HepG2 (cell line): ENCODE measurements around the gene DPY19L1. TPM values are rescaled to one million over a fixed set of nuclear protein-coding genes. Genes with fewer than 3 reads are reported as not detected.
A peak's percentile ranks its signal among the peaks of the same experiment; 100 is the strongest.

Source experiments
- ATAC-seq: fragments of 200-7000 bp; cut with Tn5 transposase; 3 replicates; pipeline ENCODE4 v1.9.1; 2020; ENCODE audit warnings: mild to moderate bottlenecking, moderate library complexity
- BruUV-seq: library from RNA; stranded (reverse); fragments of 400-500 nt; replicated peaks from 2 replicates; lab custom pipeline; 2021; lab: Mats Ljungman, UMichigan
- CTCF ChIA-PET: fragments of 300-600 bp; formaldehyde crosslinking; extraction: SDS; loops from one replicate; lab custom pipeline; 2021; ENCODE audit warnings: low total read pairs, inconsistent platforms, low intra/inter-chr PET ratio; lab: Yijun Ruan, JAX
- POLR2A ChIA-PET: fragments of 350-600 bp; sonication (Branson Sonifier 250); formaldehyde crosslinking; loops from one replicate; lab custom pipeline; 2020; ENCODE audit warnings: antibody characterized with exemption, inconsistent platforms; lab: Yijun Ruan, JAX
- DNase-seq: peaks from one replicate; pipeline ENCODE4 v3.0.0-alpha.2; 2015; ENCODE audit warnings: low spot score
- FAIRE-seq: peaks from 3 replicates; lab custom pipeline; 2011; peaks lifted over from hg19 to GRCh38; lab: Jason Lieb, UNC
- H2AFZ ChIP-seq: one replicate; pipeline ENCODE4 v1.6.1; 2011; ENCODE audit warnings: low read length, inconsistent platforms
- H3K27ac ChIP-seq: fragments of 300-600 bp; 3 replicates; pipeline ENCODE4 v1.8.0; 2011; ENCODE audit warnings: mixed run types, mild to moderate bottlenecking, mixed read lengths, low read length, inconsistent platforms; ENCODE audit not compliant: insufficient read depth; ENCODE audit errors: extremely low read length
- H3K27me3 ChIP-seq, 2 experiments: fragments of 200-600 bp in 1 of 2; 2 replicates in 1 of 2; 3 replicates in 1 of 2; pipeline versions ENCODE4 v1.6.0 to v1.8.0; 2011; ENCODE audit warnings: low read length in 2 of 2, mild to moderate bottlenecking in 2 of 2, moderate library complexity in 2 of 2, inconsistent platforms in 1 of 2; ENCODE audit not compliant: insufficient read depth in 2 of 2, control insufficient read depth in 1 of 2
- H3K36me3 ChIP-seq, 2 experiments: fragments of 200-600 bp in 1 of 2; replicated peaks in 1 of 2; 2 replicates in 1 of 2; 3 replicates in 1 of 2; pipeline versions ENCODE4 v1.5.1 to v1.8.0; 2011; ENCODE audit warnings: low read length in 2 of 2, inconsistent platforms in 1 of 2; ENCODE audit not compliant: insufficient read depth in 2 of 2, control insufficient read depth in 1 of 2
- H3K4me1 ChIP-seq: 2 replicates; pipeline ENCODE4 v1.5.1; 2012; ENCODE audit warnings: low read length, inconsistent platforms; ENCODE audit not compliant: insufficient read depth
- H3K4me2 ChIP-seq: 2 replicates; pipeline ENCODE4 v1.6.0; 2011; ENCODE audit warnings: low read depth, low read length, inconsistent platforms
- H3K4me3 ChIP-seq, 3 experiments: fragments of 200-600 bp in 1 of 3; sonication (generic), shearing (Covaris generic) in 1 of 3; replicated peaks in 1 of 3; 2 replicates each; pipeline ENCODE4 v1.5.1; 2011 to 2016; ENCODE audit warnings: low read length in 3 of 3, inconsistent platforms in 2 of 3, low read depth in 2 of 3, mild to moderate bottlenecking in 2 of 3, control low read depth in 1 of 3, mixed read lengths in 1 of 3; ENCODE audit not compliant: insufficient read depth in 1 of 3
- H3K79me2 ChIP-seq: one replicate; pipeline ENCODE4 v1.6.1; 2011; ENCODE audit warnings: low read length, inconsistent platforms; ENCODE audit not compliant: insufficient read depth
- H3K9ac ChIP-seq: 2 replicates; pipeline ENCODE4 v1.6.0; 2011; ENCODE audit warnings: mild to moderate bottlenecking, low read depth, low read length, inconsistent platforms; ENCODE audit not compliant: insufficient read depth
- H3K9me3 ChIP-seq: 2 replicates; pipeline ENCODE4 v1.5.1; 2012; ENCODE audit warnings: mild to moderate bottlenecking, low read length
- H4K20me1 ChIP-seq: 2 replicates; pipeline ENCODE4 v1.6.0; 2011; ENCODE audit warnings: inconsistent platforms, mild to moderate bottlenecking, low read length, moderate library complexity; ENCODE audit not compliant: insufficient read depth
- EP300 ChIP-seq, 3 experiments: sonication (generic) in 1 of 3; formaldehyde crosslinking in 1 of 3; IDR thresholded peaks; 2 replicates each; pipeline versions ENCODE4 v1.5.1 to v1.6.1; 2011 to 2020; ENCODE audit warnings: low read depth in 2 of 3, low read length in 2 of 3, borderline replicate concordance in 1 of 3, improper control_type of control experiment in 1 of 3, mild to moderate bottlenecking in 1 of 3, missing genetic modification reagents in 1 of 3, moderate library complexity in 1 of 3
- HNF4G ChIP-seq, 2 experiments: sonication (generic) in 1 of 2; formaldehyde crosslinking in 1 of 2; IDR thresholded peaks; 2 replicates each; pipeline versions ENCODE4 v1.4.0 to v1.6.1; 2011 to 2020; ENCODE audit warnings: borderline replicate concordance in 2 of 2, low read depth in 2 of 2, mild to moderate bottlenecking in 2 of 2, low read length in 1 of 2, missing genetic modification reagents in 1 of 2, moderate library complexity in 1 of 2
- IRX3 ChIP-seq: sonication (generic); formaldehyde crosslinking; IDR thresholded peaks from 2 replicates; pipeline ENCODE4 v1.8.1; 2023; ENCODE audit warnings: mild to moderate bottlenecking, low read depth, missing genetic modification reagents, borderline replicate concordance
- MLXIP ChIP-seq: sonication (generic); formaldehyde crosslinking; IDR thresholded peaks from 2 replicates; pipeline ENCODE4 v1.9.0; 2021; ENCODE audit warnings: missing genetic modification reagents, borderline replicate concordance
- MNT ChIP-seq: fragments of 450-650 bp; IDR thresholded peaks from 2 replicates; pipeline ENCODE4 v1.6.1; 2016
- PBX2 ChIP-seq: IDR thresholded peaks from 2 replicates; pipeline ENCODE4 v1.6.1; 2016; ENCODE audit warnings: control low read depth
- RARA ChIP-seq: IDR thresholded peaks from 2 replicates; pipeline ENCODE4 v1.6.1; 2016; ENCODE audit warnings: missing genetic modification reagents, missing compliant biosample characterization
- REPIN1 ChIP-seq: sonication (generic); formaldehyde crosslinking; IDR thresholded peaks from 2 replicates; pipeline ENCODE4 v1.8.0; 2022; ENCODE audit warnings: missing genetic modification reagents, low read depth, mild to moderate bottlenecking, borderline replicate concordance
- TEAD3 ChIP-seq: optimal IDR thresholded peaks from 2 replicates; pipeline ENCODE3; 2016; ENCODE audit warnings: borderline replicate concordance
- ZBTB37 ChIP-seq: sonication (generic); formaldehyde crosslinking; IDR thresholded peaks from 2 replicates; pipeline ENCODE4 v1.4.0; 2020; ENCODE audit warnings: mild to moderate bottlenecking, missing genetic modification reagents
- ZMAT3 ChIP-seq: sonication (generic); formaldehyde crosslinking; conservative IDR thresholded peaks from 2 replicates; pipeline ENCODE4 v1.7.0; 2021; ENCODE audit warnings: missing genetic modification reagents
- ZNF30 ChIP-seq: sonication (generic); formaldehyde crosslinking; IDR thresholded peaks from 2 replicates; pipeline ENCODE4 v1.5.0; 2020; ENCODE audit warnings: mild to moderate bottlenecking, missing genetic modification reagents
- ZNF546 ChIP-seq: sonication (generic); formaldehyde crosslinking; conservative IDR thresholded peaks from 2 replicates; pipeline ENCODE4 v1.8.1; 2023; ENCODE audit warnings: mild to moderate bottlenecking, missing genetic modification reagents
- WGBS: methylation state at CpG from one replicate; pipeline ENCODE4 v1.1.6; 2017; ENCODE audit warnings: low lambda C conversion rate; 5-methylcytosine and 5-hydroxymethylcytosine counted together
- in situ Hi-C: cut with HindIII; loops from 2 replicates; pipeline ENCODE4 v1.10.0; 2017; ENCODE audit warnings: low pct_unique_long_range_greater_than_20kb; ENCODE audit not compliant: extremely low pct_ligation_motif_present
- intact Hi-C: fragments of 100-400 bp; cut with micrococcal nuclease; formaldehyde crosslinking; loops from one replicate; pipeline ENCODE4 v1.10.0; 2022; ENCODE audit not compliant: unreplicated experiment
- polyA plus RNA-seq, 8 experiments: library from polyadenylated mRNA; depleted of rRNA in 3 of 8; stranded (reverse) in 7 of 8; unstranded in 1 of 8; fragments of >200 nt; fragmentation: Illumina TruSeq in 4 of 8; extraction: Trizol in 4 of 8; gene quantifications; 2 replicates each; pipeline versions ENCODE4 v1.2.1 to v1.2.3, GENCODE V29; 2011 to 2016; ENCODE audit warnings: low read depth in 4 of 8, missing spikeins in 1 of 8, mixed read lengths in 1 of 8; ENCODE audit not compliant: insufficient read depth in 1 of 8
- total RNA-seq, 5 experiments: library from RNA; depleted of rRNA; stranded (reverse); fragments of >200 nt; fragmentation: Illumina TruSeq; extraction: Trizol; gene quantifications; 2 replicates each; pipeline ENCODE4 v1.2.3, GENCODE V29; 2016; ENCODE audit warnings: low read depth in 1 of 5
- TF ChIP-seq, protein P1 (sequence below): sonication (generic); formaldehyde crosslinking; IDR thresholded peaks from 2 replicates; pipeline ENCODE4 v1.5.1; 2020; ENCODE audit warnings: missing genetic modification reagents, mild to moderate bottlenecking, borderline replicate concordance

The DPY19L1 gene
- total and polyA plus RNA-seq, 2 of the 13 experiments (the other 11 are each of a cell fraction or from before 2014, with no cell fraction given) = 18.9 to 32.6 TPM

GRCh38 chr7:35032166-35032565 lies 5.1 kb downstream of the DPY19L1 start:
- intact Hi-C loops (loop anchor here (10.0 kb wide), 1 partner anchor 357 kb away; no protein-coding TSS in a partner anchor), in situ Hi-C loops (no loop called here)
- Histone ChIP-seq H2AFZ (no peak overlapping the region), H3K27me3 (no peaks in the 10 kb centered on the region), H3K4me3 (no peak overlapping the region), H3K4me1 (peaks cover 45% of the 10 kb centered on the region), H3K9ac (no peak overlapping the region), H3K4me2 (no peak overlapping the region), H3K79me2 (peaks cover 73% of the 10 kb centered on the region), H3K36me3 (no peaks in the 10 kb centered on the region), H3K9me3 (no peaks in the 10 kb centered on the region), H3K27ac (no peak overlapping the region), H4K20me1 (no peaks in the 10 kb centered on the region; the same call in 1 of the 2 replicates)
- WGBS = 7% methylated on average over 1 of the region's 1 CpG
- no TSS peak for BruUV-seq
- POLR2A ChIA-PET = no interaction called here
- ATAC-seq = no peak
- CTCF ChIA-PET = no interaction called here
- peak; percentile 58 for DNase-seq
- no peak for FAIRE-seq
- TF ChIP-seq ZNF30 (CRISPR knock-in tag) (no peak), HNF4G (IDR thresholded peaks at IDR 0.05; ENCODE audit: borderline replicate concordance, low read depth, low read length) (no peak), HNF4G (CRISPR knock-in tag; IDR thresholded peaks at IDR 0.05; ENCODE audit: borderline replicate concordance, low read depth) (no peak), TEAD3 (CRISPR knock-in tag) (no peak), ZNF546 (CRISPR knock-in tag) (no peak), ZMAT3 (CRISPR knock-in tag) (no peak), IRX3 (CRISPR knock-in tag) (no peak), MLXIP (CRISPR knock-in tag) (no peak), ZBTB37 (CRISPR knock-in tag) (no peak), RARA (peak; percentile 32; the same call in 1 of the 2 replicates), REPIN1 (CRISPR knock-in tag) (no peak), EP300 (IDR thresholded peaks at IDR 0.05; ENCODE audit: low read depth in 2 of 2, low read length in 2 of 2) (no peak), EP300 (CRISPR knock-in tag; IDR thresholded peaks at IDR 0.05; ENCODE audit: borderline replicate concordance) (no peak), MNT (0 out of 2 replicates have a peak, but pooled peaks have one; percentile 31), PBX2 (no peak)
- TF ChIP-seq, protein P1, sequence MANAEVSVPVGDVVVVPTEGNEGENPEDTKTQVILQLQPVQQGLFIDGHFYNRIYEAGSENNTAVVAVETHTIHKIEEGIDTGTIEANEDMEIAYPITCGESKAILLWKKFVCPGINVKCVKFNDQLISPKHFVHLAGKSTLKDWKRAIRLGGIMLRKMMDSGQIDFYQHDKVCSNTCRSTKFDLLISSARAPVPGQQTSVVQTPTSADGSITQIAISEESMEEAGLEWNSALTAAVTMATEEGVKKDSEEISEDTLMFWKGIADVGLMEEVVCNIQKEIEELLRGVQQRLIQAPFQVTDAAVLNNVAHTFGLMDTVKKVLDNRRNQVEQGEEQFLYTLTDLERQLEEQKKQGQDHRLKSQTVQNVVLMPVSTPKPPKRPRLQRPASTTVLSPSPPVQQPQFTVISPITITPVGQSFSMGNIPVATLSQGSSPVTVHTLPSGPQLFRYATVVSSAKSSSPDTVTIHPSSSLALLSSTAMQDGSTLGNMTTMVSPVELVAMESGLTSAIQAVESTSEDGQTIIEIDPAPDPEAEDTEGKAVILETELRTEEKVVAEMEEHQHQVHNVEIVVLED (CRISPR knock-in tag) = no peak
